ENCODE measurements around the gene MYBPHL. TPM values are rescaled to one million over a fixed set of nuclear protein-coding genes. Genes with fewer than 3 reads are reported as not detected.

Gene MYBPHL
- total RNA-seq, 1 donor from 2014 or later: 0.29 TPM

GRCh38 chr1:109283748-109284600, 22.8 kb downstream of the MYBPHL start:
- no peak for DNase-seq (ENCODE audit: low spot score, unreplicated experiment)
- no peaks in the 10 kb centered on the region for H3K9me3 Mint-ChIP-seq (ENCODE audit: low read depth)
- H3K27ac Mint-ChIP-seq: peak overlapping the region; percentile 94
- no peak for TF ChIP-seq CTCF (IDR thresholded peaks at IDR 0.05; ENCODE audit: unreplicated experiment)
- peak overlapping the region; percentile 98 for H3K4me3 Mint-ChIP-seq (ENCODE audit: low read depth)
- H3K27me3 Mint-ChIP-seq: no peaks in the 10 kb centered on the region
- peaks cover 17% of the 10 kb centered on the region for H3K4me1 Mint-ChIP-seq (ENCODE audit: low read depth)
- peaks cover 6% of the 10 kb centered on the region for H3K36me3 Mint-ChIP-seq (ENCODE audit: insufficient read depth)

GRCh38 chr1:109282952-109283747, 23.7 kb downstream of the MYBPHL start, which contains the start of gene PSRC1:
PSRC1 (minus strand) TSS chr1:109283145.
- TF ChIP-seq CTCF (IDR thresholded peaks at IDR 0.05; ENCODE audit: unreplicated experiment): peak; percentile 52
- Mint-ChIP-seq H3K9me3 (ENCODE audit: low read depth) (no peaks in the 10 kb centered on the region), H3K36me3 (ENCODE audit: insufficient read depth) (peaks cover 6% of the 10 kb centered on the region), H3K4me1 (ENCODE audit: low read depth) (peaks cover 18% of the 10 kb centered on the region), H3K4me3 (ENCODE audit: low read depth) (peak within 1 kb of the TSS; percentile 98), H3K27ac (peak within 1 kb of the TSS; percentile 94), H3K27me3 (no peaks in the 10 kb centered on the region)
- peak; percentile 93 for DNase-seq (ENCODE audit: low spot score, unreplicated experiment)

- peak overlapping the region; percentile 94 for H3K27ac Mint-ChIP-seq
- H3K9me3 Mint-ChIP-seq (ENCODE audit: low read depth): no peaks in the 10 kb centered on the region
- no peak for TF ChIP-seq CTCF (IDR thresholded peaks at IDR 0.05; ENCODE audit: unreplicated experiment)
- H3K36me3 Mint-ChIP-seq (ENCODE audit: insufficient read depth): peaks cover 6% of the 10 kb centered on the region
- peaks cover 19% of the 10 kb centered on the region for H3K4me1 Mint-ChIP-seq (ENCODE audit: low read depth)
- DNase-seq (ENCODE audit: low spot score, unreplicated experiment): no peak
- H3K27me3 Mint-ChIP-seq: no peaks in the 10 kb centered on the region
- peak overlapping the region; percentile 98 for H3K4me3 Mint-ChIP-seq (ENCODE audit: low read depth)
Measured at GRCh38 chr1:109282497-109282951, 24.3 kb downstream of the MYBPHL start.

- no peaks in the 10 kb centered on the region for H3K27me3 Mint-ChIP-seq
- peak overlapping the region; percentile 98 for H3K4me3 Mint-ChIP-seq (ENCODE audit: low read depth)
- TF ChIP-seq CTCF (IDR thresholded peaks at IDR 0.05; ENCODE audit: unreplicated experiment): no peak
- H3K9me3 Mint-ChIP-seq (ENCODE audit: low read depth): no peaks in the 10 kb centered on the region
- H3K4me1 Mint-ChIP-seq (ENCODE audit: low read depth): peaks cover 25% of the 10 kb centered on the region
- DNase-seq (ENCODE audit: low spot score, unreplicated experiment): no peak
- peaks cover 6% of the 10 kb centered on the region for H3K36me3 Mint-ChIP-seq (ENCODE audit: insufficient read depth)
- H3K27ac Mint-ChIP-seq: no peak overlapping the region
Measured at GRCh38 chr1:109281680-109282496, 24.9 kb downstream of the MYBPHL start.
